SU-DHL-6 (cell line): ENCODE results near the gene ATP11A.

ENCODE experiments used
- EZH2phosphoT487 ChIP-seq: fragments of 200-600 bp; sonication (generic), shearing (Covaris generic); conservative IDR thresholded peaks from 2 replicates; pipeline ENCODE4 v1.6.1; 2018; ENCODE audit warnings: mild to moderate bottlenecking, antibody characterized with exemption, low read length, moderate library complexity, mixed read lengths
- TF ChIP-seq, protein P1 (sequence below): fragments of 200-600 bp; sonication (generic); IDR thresholded peaks from one replicate; pipeline ENCODE4 v1.5.1; 2017; ENCODE audit warnings: antibody characterized with exemption, mild to moderate bottlenecking, low read length, moderate library complexity; ENCODE audit not compliant: insufficient read depth, poor library complexity, severe bottlenecking

DNA sequence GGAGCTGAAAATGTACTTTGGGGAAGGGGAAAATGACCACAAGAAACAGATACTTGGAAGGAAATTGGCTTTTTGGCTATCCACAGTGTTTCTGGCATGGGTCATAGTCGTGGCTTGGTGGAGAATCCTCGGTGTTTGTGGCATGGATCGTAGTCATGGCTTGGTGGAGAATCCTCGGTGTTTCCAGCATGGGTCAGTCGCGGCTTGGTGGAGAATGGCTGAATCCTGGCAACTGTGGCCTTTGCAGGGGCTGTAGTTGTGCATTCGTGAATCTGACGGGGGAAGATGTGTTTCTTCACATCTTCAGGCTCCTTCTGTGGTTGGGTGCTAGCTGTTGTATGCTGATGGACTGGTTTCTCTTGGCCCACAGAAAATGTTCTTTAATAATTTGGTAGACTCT lies 217.4 kb downstream of the ATP11A start:
- TF ChIP-seq, protein P1, sequence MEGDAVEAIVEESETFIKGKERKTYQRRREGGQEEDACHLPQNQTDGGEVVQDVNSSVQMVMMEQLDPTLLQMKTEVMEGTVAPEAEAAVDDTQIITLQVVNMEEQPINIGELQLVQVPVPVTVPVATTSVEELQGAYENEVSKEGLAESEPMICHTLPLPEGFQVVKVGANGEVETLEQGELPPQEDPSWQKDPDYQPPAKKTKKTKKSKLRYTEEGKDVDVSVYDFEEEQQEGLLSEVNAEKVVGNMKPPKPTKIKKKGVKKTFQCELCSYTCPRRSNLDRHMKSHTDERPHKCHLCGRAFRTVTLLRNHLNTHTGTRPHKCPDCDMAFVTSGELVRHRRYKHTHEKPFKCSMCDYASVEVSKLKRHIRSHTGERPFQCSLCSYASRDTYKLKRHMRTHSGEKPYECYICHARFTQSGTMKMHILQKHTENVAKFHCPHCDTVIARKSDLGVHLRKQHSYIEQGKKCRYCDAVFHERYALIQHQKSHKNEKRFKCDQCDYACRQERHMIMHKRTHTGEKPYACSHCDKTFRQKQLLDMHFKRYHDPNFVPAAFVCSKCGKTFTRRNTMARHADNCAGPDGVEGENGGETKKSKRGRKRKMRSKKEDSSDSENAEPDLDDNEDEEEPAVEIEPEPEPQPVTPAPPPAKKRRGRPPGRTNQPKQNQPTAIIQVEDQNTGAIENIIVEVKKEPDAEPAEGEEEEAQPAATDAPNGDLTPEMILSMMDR = no peak
- no peak for TF ChIP-seq EZH2phosphoT487
